Measurements from ENCODE around the gene ZNF423. TPM values are rescaled to one million over a fixed set of nuclear protein-coding genes. Genes with fewer than 3 reads are reported as not detected.

ZNF423 gene
- total and polyA plus RNA-seq, 2 of the 13 experiments (the other 11 are each of a cell fraction or from before 2014, with no cell fraction given), result 0.07 to 0.31 TPM

GRCh38 chr16:49795513-49795912, 60.4 kb downstream of the ZNF423 start:
- Histone ChIP-seq H3K9me3 (ENCODE audit: low read length) (no peaks in the 10 kb centered on the region), H3K27me3 (ENCODE audit: control insufficient read depth in 1 of 2, insufficient read depth in 2 of 2, low read length in 2 of 2) (peaks cover 0 to 8% of the 10 kb centered on the region in 2 experiments; a peak in 3 of 5 replicates), H3K27ac (ENCODE audit: extremely low read length, insufficient read depth, low read length) (no peak overlapping the region), H3K4me3 (replicated peaks in 1 of 3; ENCODE audit: insufficient read depth in 1 of 3, low read depth in 2 of 3, low read length in 3 of 3) (no peak overlapping the region), H4K20me1 (ENCODE audit: insufficient read depth, low read length) (no peaks in the 10 kb centered on the region), H3K36me3 (replicated peaks in 1 of 2; ENCODE audit: control insufficient read depth in 1 of 2, insufficient read depth in 2 of 2, low read length in 2 of 2) (no peaks in the 10 kb centered on the region), H3K4me2 (ENCODE audit: low read depth, low read length) (no peak overlapping the region), H3K9ac (ENCODE audit: insufficient read depth, low read depth, low read length) (no peak overlapping the region), H2AFZ (ENCODE audit: low read length) (no peak overlapping the region), H3K79me2 (ENCODE audit: insufficient read depth, low read length) (no peaks in the 10 kb centered on the region), H3K4me1 (ENCODE audit: insufficient read depth, low read length) (no peaks in the 10 kb centered on the region)
- 7% methylated on average over 3 of the region's 8 CpGs for WGBS (ENCODE audit: low lambda C conversion rate)
- no peak for TF ChIP-seq ZBTB25 (CRISPR knock-in tag; IDR thresholded peaks at IDR 0.05)
- TF ChIP-seq ZC3H13 (CRISPR knock-in tag; IDR thresholded peaks at IDR 0.05), result no peak
- TF ChIP-seq RBFOX2 (IDR thresholded peaks at IDR 0.05; ENCODE audit: low read depth, low read length), result no peak
- TF ChIP-seq ZBTB43 (CRISPR knock-in tag; conservative IDR thresholded peaks at IDR 0.05), result no peak
- no peak for TF ChIP-seq ZBTB39 (CRISPR knock-in tag; IDR thresholded peaks at IDR 0.05)
- TF ChIP-seq SRSF9 (IDR thresholded peaks at IDR 0.05; ENCODE audit: borderline replicate concordance, insufficient read depth, low read depth, low read length, poor library complexity, severe bottlenecking), result no peak
- no peak for TF ChIP-seq STAT6 (CRISPR knock-in tag; IDR thresholded peaks at IDR 0.05; ENCODE audit: borderline replicate concordance)
- no peak for TF ChIP-seq POLR2AphosphoS5 (IDR thresholded peaks at IDR 0.05; ENCODE audit: low read depth, low read length)
- POLR2A ChIA-PET, result no interaction called here
- no peak for DNase-seq (ENCODE audit: low spot score)
- CTCF ChIA-PET (ENCODE audit: low intra/inter-chr PET ratio, low total read pairs), result no interaction called here
- FAIRE-seq, result no peak
- ATAC-seq, result no peak
- no TSS peak for BruUV-seq (replicated peaks)
- intact Hi-C loops (cut with micrococcal nuclease; ENCODE audit: unreplicated experiment), result no loop called here
- in situ Hi-C loops (cut with HindIII; ENCODE audit: extremely low pct_ligation_motif_present, low pct_unique_long_range_greater_than_20kb), result no loop called here

Data from HepG2 (cell line).